ENCODE results near the gene GPR149. TPM values are rescaled to one million over a fixed set of nuclear protein-coding genes. Genes with fewer than 3 reads are reported as not detected.

The GPR149 gene
- total RNA-seq, 1 donor from 2014 or later = not detected

GRCh38 chr3:154427685-154428285, 2.2 kb downstream of the GPR149 start:
- H3K27me3 Mint-ChIP-seq (ENCODE audit: low read depth, unreplicated experiment) = peaks cover 34% of the 10 kb centered on the region
- H2AFZ ChIP-seq (ENCODE audit: low read depth, low read length) = peak overlapping the region; percentile 75

GRCh38 chr3:154422694-154423093, 7.3 kb downstream of the GPR149 start:
- H3K27ac Mint-ChIP-seq (ENCODE audit: unreplicated experiment) = no peak overlapping the region
- H3K4me1 Mint-ChIP-seq (ENCODE audit: low read depth, unreplicated experiment) = no peaks in the 10 kb centered on the region
- DNase-seq (ENCODE audit: low read depth) (no peak), FAIRE-seq (no peak)
- no peak for TF ChIP-seq CTCF (IDR thresholded peaks at IDR 0.05; ENCODE audit: insufficient read depth, low read depth, low read length)
- TF ChIP-seq EZH2 (IDR thresholded peaks at IDR 0.05; ENCODE audit: insufficient read depth, low read length) = no peak
- no peak overlapping the region for H3K9ac ChIP-seq (ENCODE audit: low read length)
- H3K4me3 Mint-ChIP-seq (ENCODE audit: unreplicated experiment) = no peak overlapping the region
- no peak overlapping the region for H3K4me2 ChIP-seq (ENCODE audit: low read length)
- H3K9me3 ChIP-seq (ENCODE audit: insufficient read depth, low read depth, low read length) = no peaks in the 10 kb centered on the region
- peaks cover 6% of the 10 kb centered on the region for H3K27me3 Mint-ChIP-seq (ENCODE audit: low read depth, unreplicated experiment)
- no peak overlapping the region for H3K27ac ChIP-seq (ENCODE audit: low read depth, low read length)
- no peak overlapping the region for H2AFZ ChIP-seq (ENCODE audit: low read depth, low read length)
- H3K9me3 Mint-ChIP-seq (ENCODE audit: unreplicated experiment) = no peaks in the 10 kb centered on the region
- no peak overlapping the region for H3K4me3 ChIP-seq (ENCODE audit: insufficient read depth, low read depth, low read length)
- H3K36me3 Mint-ChIP-seq (ENCODE audit: low read depth, unreplicated experiment) = no peaks in the 10 kb centered on the region
- H3K36me3 ChIP-seq (ENCODE audit: insufficient read depth, low read length) = no peaks in the 10 kb centered on the region
- H4K20me1 ChIP-seq (ENCODE audit: insufficient read depth, low read length) = no peaks in the 10 kb centered on the region
- H3K27me3 ChIP-seq (ENCODE audit: insufficient read depth, low read length) = peaks cover 7% of the 10 kb centered on the region
- no peaks in the 10 kb centered on the region for H3K79me2 ChIP-seq (ENCODE audit: insufficient read depth, low read length)
- H3K4me1 ChIP-seq (ENCODE audit: insufficient read depth, low read length) = no peaks in the 10 kb centered on the region

More at GRCh38 chr3:154427685-154428285, 2.2 kb downstream of the GPR149 start:
- H3K4me2 ChIP-seq (ENCODE audit: low read length) = peak overlapping the region; percentile 85
- H3K36me3 ChIP-seq (ENCODE audit: insufficient read depth, low read length) = no peaks in the 10 kb centered on the region
- Mint-ChIP-seq H3K4me1 (ENCODE audit: low read depth, unreplicated experiment) (peaks cover 4% of the 10 kb centered on the region), H3K4me3 (ENCODE audit: unreplicated experiment) (peak overlapping the region; percentile 76), H3K9me3 (ENCODE audit: unreplicated experiment) (no peaks in the 10 kb centered on the region), H3K27ac (ENCODE audit: unreplicated experiment) (no peak overlapping the region), H3K36me3 (ENCODE audit: low read depth, unreplicated experiment) (no peaks in the 10 kb centered on the region)
- peaks cover 28% of the 10 kb centered on the region for H3K27me3 ChIP-seq (ENCODE audit: insufficient read depth, low read length)
- FAIRE-seq (no peak), DNase-seq (ENCODE audit: low read depth) (no peak)
- H3K27ac ChIP-seq (ENCODE audit: low read depth, low read length) = no peak overlapping the region
- H3K4me1 ChIP-seq (ENCODE audit: insufficient read depth, low read length) = no peaks in the 10 kb centered on the region
- no peaks in the 10 kb centered on the region for H4K20me1 ChIP-seq (ENCODE audit: insufficient read depth, low read length)
- H3K4me3 ChIP-seq (ENCODE audit: insufficient read depth, low read depth, low read length) = peak overlapping the region; percentile 46
- no peaks in the 10 kb centered on the region for H3K9me3 ChIP-seq (ENCODE audit: insufficient read depth, low read depth, low read length)
- no peak for TF ChIP-seq EZH2 (IDR thresholded peaks at IDR 0.05; ENCODE audit: insufficient read depth, low read length)
- TF ChIP-seq CTCF (IDR thresholded peaks at IDR 0.05; ENCODE audit: insufficient read depth, low read depth, low read length) = no peak
- no peak overlapping the region for H3K9ac ChIP-seq (ENCODE audit: low read length)
- H3K79me2 ChIP-seq (ENCODE audit: insufficient read depth, low read length) = no peaks in the 10 kb centered on the region

GRCh38 chr3:154421083-154421482, 8.9 kb downstream of the GPR149 start:
- no peaks in the 10 kb centered on the region for H3K27me3 ChIP-seq (ENCODE audit: insufficient read depth, low read length)
- H3K27ac ChIP-seq (ENCODE audit: low read depth, low read length) = no peak overlapping the region
- Mint-ChIP-seq H3K9me3 (ENCODE audit: unreplicated experiment) (no peaks in the 10 kb centered on the region), H3K36me3 (ENCODE audit: low read depth, unreplicated experiment) (no peaks in the 10 kb centered on the region), H3K27me3 (ENCODE audit: low read depth, unreplicated experiment) (no peaks in the 10 kb centered on the region), H3K27ac (ENCODE audit: unreplicated experiment) (no peak overlapping the region), H3K4me3 (ENCODE audit: unreplicated experiment) (no peak overlapping the region), H3K4me1 (ENCODE audit: low read depth, unreplicated experiment) (no peaks in the 10 kb centered on the region)
- H3K4me2 ChIP-seq (ENCODE audit: low read length) = no peak overlapping the region
- H2AFZ ChIP-seq (ENCODE audit: low read depth, low read length) = no peak overlapping the region
- H3K4me1 ChIP-seq (ENCODE audit: insufficient read depth, low read length) = no peaks in the 10 kb centered on the region
- no peak for DNase-seq (ENCODE audit: low read depth)
- no peaks in the 10 kb centered on the region for H3K36me3 ChIP-seq (ENCODE audit: insufficient read depth, low read length)
- no peak for TF ChIP-seq CTCF (IDR thresholded peaks at IDR 0.05; ENCODE audit: insufficient read depth, low read depth, low read length)
- TF ChIP-seq EZH2 (IDR thresholded peaks at IDR 0.05; ENCODE audit: insufficient read depth, low read length) = no peak
- no peaks in the 10 kb centered on the region for H3K9me3 ChIP-seq (ENCODE audit: insufficient read depth, low read depth, low read length)
- H4K20me1 ChIP-seq (ENCODE audit: insufficient read depth, low read length) = no peaks in the 10 kb centered on the region
- H3K4me3 ChIP-seq (ENCODE audit: insufficient read depth, low read depth, low read length) = no peak overlapping the region
- no peaks in the 10 kb centered on the region for H3K79me2 ChIP-seq (ENCODE audit: insufficient read depth, low read length)
- no peak overlapping the region for H3K9ac ChIP-seq (ENCODE audit: low read length)
- no peak for FAIRE-seq
